Liver (tissue), 9 donors: ENCODE data around the gene TRDN. TPM values are rescaled to one million over a fixed set of nuclear protein-coding genes. Genes with fewer than 3 reads are reported as not detected.

ENCODE experiments used
- DNase-seq: peaks from one replicate; pipeline ENCODE4 v3.0.0-alpha.2; 2017; ENCODE audit warnings: low spot score
- H3K27ac ChIP-seq, 2 donors: one replicate each; pipeline ENCODE4 v1.7.0; 2013; ENCODE audit warnings: inconsistent platforms in 2 of 2, low read length in 2 of 2, control low read depth in 1 of 2, low read depth in 1 of 2, mild to moderate bottlenecking in 1 of 2
- H3K27me3 ChIP-seq, 4 donors: one replicate each; pipeline versions ENCODE4 v1.6.1 to v1.7.0; 2013; ENCODE audit warnings: low read length in 3 of 4, inconsistent platforms in 1 of 4, mild to moderate bottlenecking in 1 of 4, moderate library complexity in 1 of 4; ENCODE audit not compliant: control insufficient read depth in 4 of 4, insufficient read depth in 4 of 4
- H3K36me3 ChIP-seq, 4 donors: one replicate each; pipeline versions ENCODE4 v1.6.1 to v1.7.0; 2013; ENCODE audit warnings: low read length in 3 of 4, mild to moderate bottlenecking in 3 of 4, low read depth in 1 of 4, moderate library complexity in 1 of 4; ENCODE audit not compliant: control insufficient read depth in 4 of 4, insufficient read depth in 3 of 4
- H3K4me1 ChIP-seq, 4 donors: one replicate each; pipeline versions ENCODE4 v1.6.1 to v1.7.0; 2013; ENCODE audit warnings: low read length in 3 of 4, mild to moderate bottlenecking in 3 of 4, moderate library complexity in 1 of 4; ENCODE audit not compliant: control insufficient read depth in 4 of 4, insufficient read depth in 4 of 4
- H3K4me3 ChIP-seq, 3 donors: one replicate each; pipeline versions ENCODE4 v1.6.1 to v1.7.0; 2013; ENCODE audit warnings: low read length in 3 of 3, control low read depth in 1 of 3, low read depth in 1 of 3, mild to moderate bottlenecking in 1 of 3
- H3K9ac ChIP-seq, 2 donors: one replicate each; pipeline ENCODE4 v1.7.0; 2013; ENCODE audit warnings: low read length in 2 of 2, mild to moderate bottlenecking in 2 of 2, moderate library complexity in 2 of 2, control low read depth in 1 of 2, low read depth in 1 of 2
- H3K9me3 ChIP-seq, 4 donors: one replicate each; pipeline versions ENCODE4 v1.6.1 to v1.7.0; 2013; ENCODE audit warnings: low read length in 3 of 4; ENCODE audit not compliant: control insufficient read depth in 4 of 4
- ATF3 ChIP-seq: IDR thresholded peaks from 2 replicates; pipeline ENCODE4 v1.6.1; 2016; ENCODE audit warnings: antibody characterized with exemption
- CTCF ChIP-seq: fragments of 150-350 bp; IDR thresholded peaks from 2 replicates; pipeline ENCODE4 v1.5.1; 2017; ENCODE audit warnings: improper control_type of control experiment, low read depth, low read length; ENCODE audit not compliant: missing input control
- EGR1 ChIP-seq, 2 donors: IDR thresholded peaks; 2 replicates each; pipeline ENCODE4 v1.6.1; 2016 to 2018; ENCODE audit warnings: antibody characterized with exemption in 2 of 2, low read depth in 2 of 2
- FOXA1 ChIP-seq: IDR thresholded peaks from 2 replicates; pipeline ENCODE4 v1.6.1; 2016; ENCODE audit warnings: antibody characterized with exemption
- FOXA2 ChIP-seq: IDR thresholded peaks from 2 replicates; pipeline ENCODE4 v1.6.1; 2016; ENCODE audit warnings: antibody characterized with exemption
- GABPA ChIP-seq, 2 donors: IDR thresholded peaks in 1 of 2; conservative IDR thresholded peaks in 1 of 2; 2 replicates each; pipeline ENCODE4 v1.6.1; 2016; ENCODE audit warnings: antibody characterized with exemption in 2 of 2, mild to moderate bottlenecking in 1 of 2, moderate library complexity in 1 of 2
- HNF4A ChIP-seq, 2 donors: conservative IDR thresholded peaks; 2 replicates each; pipeline ENCODE4 v1.6.1; 2016; ENCODE audit warnings: antibody characterized with exemption in 2 of 2, mild to moderate bottlenecking in 2 of 2
- HNF4G ChIP-seq: IDR thresholded peaks from 2 replicates; pipeline ENCODE4 v1.6.1; 2016; ENCODE audit warnings: antibody characterized with exemption
- JUND ChIP-seq, 2 donors: IDR thresholded peaks; 2 replicates each; pipeline ENCODE4 v1.6.1; 2016; ENCODE audit warnings: antibody characterized with exemption in 2 of 2
- MAX ChIP-seq: IDR thresholded peaks from 2 replicates; pipeline ENCODE4 v1.6.1; 2016; ENCODE audit warnings: antibody characterized with exemption
- NR2F2 ChIP-seq: IDR thresholded peaks from 2 replicates; pipeline ENCODE4 v1.6.1; 2016; ENCODE audit warnings: antibody characterized with exemption
- RAD21 ChIP-seq, 2 donors: IDR thresholded peaks; 2 replicates each; pipeline ENCODE4 v1.6.1; 2016; ENCODE audit warnings: antibody characterized with exemption in 2 of 2, mild to moderate bottlenecking in 2 of 2
- REST ChIP-seq: IDR thresholded peaks from 2 replicates; pipeline ENCODE4 v1.6.1; 2016; ENCODE audit warnings: antibody characterized with exemption, mild to moderate bottlenecking
- RXRA ChIP-seq, 2 donors: IDR thresholded peaks; 2 replicates each; pipeline ENCODE4 v1.6.1; 2017 to 2018; ENCODE audit warnings: antibody characterized with exemption in 2 of 2, mild to moderate bottlenecking in 1 of 2
- SP1 ChIP-seq: IDR thresholded peaks from 2 replicates; pipeline ENCODE4 v1.6.1; 2018; ENCODE audit warnings: antibody characterized with exemption, mild to moderate bottlenecking
- TAF1 ChIP-seq: conservative IDR thresholded peaks from 2 replicates; pipeline ENCODE4 v1.6.1; 2016; ENCODE audit warnings: antibody characterized with exemption, mild to moderate bottlenecking
- YY1 ChIP-seq: IDR thresholded peaks from 2 replicates; pipeline ENCODE4 v1.6.1; 2016; ENCODE audit warnings: antibody characterized with exemption, mild to moderate bottlenecking
- WGBS: extraction: QIAGEN DNeasy Blood & Tissue Kit; methylation state at CpG from one replicate; pipeline ENCODE4 v1.1.7; 2013; 5-methylcytosine and 5-hydroxymethylcytosine counted together
- polyA plus RNA-seq, 2 donors: library from polyadenylated mRNA; stranded (reverse) in 1 of 2; unstranded in 1 of 2; fragments of 200-250 nt in 1 of 2; fragments of >200 nt in 1 of 2; fragmentation: Nextera tagmentation in 1 of 2; extraction: Ambion mirVana in 1 of 2; gene quantifications; one replicate each; pipeline versions ENCODE4 v1.2.1 to v1.2.3, GENCODE V29; 2013 to 2015
- total RNA-seq, 2 donors: library from RNA; depleted of rRNA; stranded (reverse); fragments of >200 nt; gene quantifications; one replicate each; pipeline ENCODE4 v1.2.3, GENCODE V29; 2014
- donor health status: healthy.
- donor health status: healthy.
- donor health status: healthy.
- donor health status: healthy.
- donor health status: healthy.

TRDN gene
- total and polyA plus RNA-seq, 4 donors = 0.08 to 0.79 TPM; not detected in 2

- no peak for DNase-seq
- Histone ChIP-seq H3K4me3 (no peak overlapping the region), H3K9me3 (no peaks in the 10 kb centered on the region), H3K9ac (no peak overlapping the region), H3K36me3 (no peaks in the 10 kb centered on the region), H3K27me3 (no peaks in the 10 kb centered on the region), H3K27ac (no peak overlapping the region), H3K4me1 (no peaks in the 10 kb centered on the region)
- 47% methylated on average over 2 of the region's 2 CpGs for WGBS
- TF ChIP-seq REST (no peak), FOXA1 (no peak), RXRA (IDR thresholded peaks at IDR 0.05) (no peak), JUND (IDR thresholded peaks at IDR 0.05) (no peak), GABPA (IDR thresholded peaks at IDR 0.05 in 1 of 2, conservative IDR thresholded peaks at IDR 0.05 in 1 of 2) (no peak), YY1 (no peak), ATF3 (no peak), FOXA2 (no peak), EGR1 (IDR thresholded peaks at IDR 0.05; ENCODE audit: low read depth in 2 of 2) (no peak), NR2F2 (no peak), RAD21 (IDR thresholded peaks at IDR 0.05) (no peak), TAF1 (no peak), CTCF (no peak), SP1 (no peak), MAX (no peak), HNF4G (no peak), HNF4A (conservative IDR thresholded peaks at IDR 0.05) (no peak)
These were observed 42.0 kb downstream of the TRDN start for GRCh38 chr6:123594776-123595175.

- Histone ChIP-seq H3K4me3 (no peak overlapping the region), H3K4me1 (no peaks in the 10 kb centered on the region), H3K27ac (no peak overlapping the region), H3K9me3 (no peaks in the 10 kb centered on the region), H3K27me3 (no peaks in the 10 kb centered on the region), H3K9ac (no peak overlapping the region), H3K36me3 (no peaks in the 10 kb centered on the region)
- DNase-seq = no peak
- 64% methylated on average over 2 of the region's 2 CpGs for WGBS
- TF ChIP-seq EGR1 (IDR thresholded peaks at IDR 0.05; ENCODE audit: low read depth in 2 of 2) (no peak), JUND (IDR thresholded peaks at IDR 0.05) (no peak), ATF3 (no peak), HNF4G (no peak), SP1 (no peak), FOXA1 (no peak), FOXA2 (no peak), RXRA (IDR thresholded peaks at IDR 0.05) (no peak), HNF4A (conservative IDR thresholded peaks at IDR 0.05) (no peak)
These were observed 44.3 kb downstream of the TRDN start for GRCh38 chr6:123592426-123592825.
